ENCODE results near the gene MTHFD1L.

MTHFD1L gene

DNA sequence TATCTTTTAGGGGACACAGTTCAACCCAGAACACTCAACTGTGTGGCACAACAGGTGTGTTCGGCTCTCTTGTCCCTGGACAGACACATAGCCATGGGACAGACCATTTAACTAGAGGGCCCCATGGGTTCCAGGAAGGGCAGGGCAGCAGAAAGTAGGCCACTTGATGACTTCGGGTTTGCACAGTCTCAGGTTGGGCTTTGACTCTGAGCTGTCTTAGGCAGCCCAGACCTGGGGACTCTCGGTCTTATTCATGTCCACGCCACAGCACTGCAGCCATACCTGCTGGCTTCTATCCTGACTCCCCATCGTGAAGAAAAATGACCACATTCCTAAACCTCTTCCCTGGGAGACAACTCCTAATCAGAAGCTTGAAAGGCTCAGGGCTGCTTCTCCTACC lies 228.2 kb downstream of the MTHFD1L start:
- TF ChIP-seq, protein P1, sequence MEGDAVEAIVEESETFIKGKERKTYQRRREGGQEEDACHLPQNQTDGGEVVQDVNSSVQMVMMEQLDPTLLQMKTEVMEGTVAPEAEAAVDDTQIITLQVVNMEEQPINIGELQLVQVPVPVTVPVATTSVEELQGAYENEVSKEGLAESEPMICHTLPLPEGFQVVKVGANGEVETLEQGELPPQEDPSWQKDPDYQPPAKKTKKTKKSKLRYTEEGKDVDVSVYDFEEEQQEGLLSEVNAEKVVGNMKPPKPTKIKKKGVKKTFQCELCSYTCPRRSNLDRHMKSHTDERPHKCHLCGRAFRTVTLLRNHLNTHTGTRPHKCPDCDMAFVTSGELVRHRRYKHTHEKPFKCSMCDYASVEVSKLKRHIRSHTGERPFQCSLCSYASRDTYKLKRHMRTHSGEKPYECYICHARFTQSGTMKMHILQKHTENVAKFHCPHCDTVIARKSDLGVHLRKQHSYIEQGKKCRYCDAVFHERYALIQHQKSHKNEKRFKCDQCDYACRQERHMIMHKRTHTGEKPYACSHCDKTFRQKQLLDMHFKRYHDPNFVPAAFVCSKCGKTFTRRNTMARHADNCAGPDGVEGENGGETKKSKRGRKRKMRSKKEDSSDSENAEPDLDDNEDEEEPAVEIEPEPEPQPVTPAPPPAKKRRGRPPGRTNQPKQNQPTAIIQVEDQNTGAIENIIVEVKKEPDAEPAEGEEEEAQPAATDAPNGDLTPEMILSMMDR (IDR thresholded peaks at IDR 0.05) = no peak
- no peak overlapping the region for H2AFZ ChIP-seq
- H3K27ac ChIP-seq = no peak overlapping the region
- no peaks in the 10 kb centered on the region for H3K4me1 ChIP-seq
- no peaks in the 10 kb centered on the region for H3K79me2 ChIP-seq
- H3K4me2 ChIP-seq (ENCODE audit: low read length) = no peak overlapping the region
- no peak overlapping the region for H3K4me3 ChIP-seq (ENCODE audit: low read depth, low read length)
- H3K9me3 ChIP-seq (ENCODE audit: control insufficient read depth, low read length) = no peaks in the 10 kb centered on the region
- no peak overlapping the region for H3K9ac ChIP-seq
- no peaks in the 10 kb centered on the region for H3K27me3 ChIP-seq (ENCODE audit: control insufficient read depth, insufficient read depth, low read length)
- H3K36me3 ChIP-seq (ENCODE audit: control insufficient read depth, insufficient read depth, low read length) = no peaks in the 10 kb centered on the region

DNA sequence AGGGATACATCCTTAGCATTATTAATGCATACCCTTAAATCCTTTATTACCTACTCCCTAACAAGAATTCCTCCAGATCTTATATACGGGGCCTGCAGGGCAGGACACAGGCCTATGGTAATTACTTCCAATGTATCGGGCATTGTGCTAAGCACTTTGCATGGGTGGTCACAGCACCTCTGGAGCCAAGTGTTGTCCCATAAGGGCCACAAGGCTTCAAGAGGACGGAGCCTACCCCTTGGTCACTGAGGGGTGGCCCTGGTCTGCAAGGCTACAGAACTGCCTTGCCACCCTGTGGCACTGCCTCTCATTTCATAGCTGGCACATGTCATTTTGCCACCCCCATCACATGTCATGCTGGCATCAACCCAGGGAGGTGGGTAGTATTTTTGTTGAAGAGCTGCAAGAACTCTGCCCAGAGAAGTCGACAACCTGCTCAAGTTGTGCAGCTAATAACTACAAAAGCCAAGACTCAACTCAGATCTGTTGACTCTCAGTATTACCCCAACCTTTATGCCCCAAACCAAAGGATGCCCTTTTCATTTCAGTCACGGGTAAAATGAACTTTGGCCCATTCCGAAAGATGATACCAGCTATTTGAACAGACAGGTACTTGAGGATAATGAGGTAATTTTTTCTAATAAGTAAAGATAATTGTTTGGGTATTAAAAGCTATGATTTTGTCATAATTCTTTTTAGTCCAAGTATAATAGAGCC lies 230.2 kb downstream of the MTHFD1L start:
- no peaks in the 10 kb centered on the region for H3K9me3 ChIP-seq (ENCODE audit: control insufficient read depth, low read length)
- no peak overlapping the region for H3K4me2 ChIP-seq (ENCODE audit: low read length)
- no peaks in the 10 kb centered on the region for H3K27me3 ChIP-seq (ENCODE audit: control insufficient read depth, insufficient read depth, low read length)
- H2AFZ ChIP-seq = no peak overlapping the region
- no peaks in the 10 kb centered on the region for H3K79me2 ChIP-seq
- H3K36me3 ChIP-seq (ENCODE audit: control insufficient read depth, insufficient read depth, low read length) = no peaks in the 10 kb centered on the region
- no peak overlapping the region for H3K4me3 ChIP-seq (ENCODE audit: low read depth, low read length)
- TF ChIP-seq, protein P1 (IDR thresholded peaks at IDR 0.05) = no peak
- no peak overlapping the region for H3K9ac ChIP-seq
- no peak overlapping the region for H3K27ac ChIP-seq
- H3K4me1 ChIP-seq = no peaks in the 10 kb centered on the region

DNA sequence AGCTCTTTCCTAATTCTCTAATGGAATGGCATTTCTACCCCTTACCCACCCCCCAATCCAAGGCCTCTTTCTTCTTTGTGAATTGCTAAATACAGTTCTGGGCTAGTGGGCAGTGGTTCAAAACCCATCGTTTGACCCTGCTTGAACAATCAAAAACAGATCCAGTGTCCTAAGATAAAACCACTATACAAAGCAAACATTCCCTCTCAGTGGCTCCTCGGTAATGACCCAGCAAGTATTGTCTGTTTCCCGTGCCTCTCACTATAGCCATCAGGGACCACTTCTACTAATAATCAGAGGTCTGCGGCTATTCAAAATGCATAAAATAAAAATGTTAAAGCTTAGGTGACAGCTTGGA lies 230.7 kb downstream of the MTHFD1L start:
- Histone ChIP-seq H3K27me3 (ENCODE audit: control insufficient read depth, insufficient read depth, low read length) (no peaks in the 10 kb centered on the region), H3K36me3 (ENCODE audit: control insufficient read depth, insufficient read depth, low read length) (no peaks in the 10 kb centered on the region), H3K79me2 (no peaks in the 10 kb centered on the region), H3K4me2 (ENCODE audit: low read length) (no peak overlapping the region), H2AFZ (no peak overlapping the region), H3K9ac (no peak overlapping the region), H3K9me3 (ENCODE audit: control insufficient read depth, low read length) (no peaks in the 10 kb centered on the region), H3K27ac (no peak overlapping the region), H3K4me3 (ENCODE audit: low read depth, low read length) (no peak overlapping the region), H3K4me1 (no peaks in the 10 kb centered on the region)
- TF ChIP-seq, protein P1 (IDR thresholded peaks at IDR 0.05) = no peak

DNA sequence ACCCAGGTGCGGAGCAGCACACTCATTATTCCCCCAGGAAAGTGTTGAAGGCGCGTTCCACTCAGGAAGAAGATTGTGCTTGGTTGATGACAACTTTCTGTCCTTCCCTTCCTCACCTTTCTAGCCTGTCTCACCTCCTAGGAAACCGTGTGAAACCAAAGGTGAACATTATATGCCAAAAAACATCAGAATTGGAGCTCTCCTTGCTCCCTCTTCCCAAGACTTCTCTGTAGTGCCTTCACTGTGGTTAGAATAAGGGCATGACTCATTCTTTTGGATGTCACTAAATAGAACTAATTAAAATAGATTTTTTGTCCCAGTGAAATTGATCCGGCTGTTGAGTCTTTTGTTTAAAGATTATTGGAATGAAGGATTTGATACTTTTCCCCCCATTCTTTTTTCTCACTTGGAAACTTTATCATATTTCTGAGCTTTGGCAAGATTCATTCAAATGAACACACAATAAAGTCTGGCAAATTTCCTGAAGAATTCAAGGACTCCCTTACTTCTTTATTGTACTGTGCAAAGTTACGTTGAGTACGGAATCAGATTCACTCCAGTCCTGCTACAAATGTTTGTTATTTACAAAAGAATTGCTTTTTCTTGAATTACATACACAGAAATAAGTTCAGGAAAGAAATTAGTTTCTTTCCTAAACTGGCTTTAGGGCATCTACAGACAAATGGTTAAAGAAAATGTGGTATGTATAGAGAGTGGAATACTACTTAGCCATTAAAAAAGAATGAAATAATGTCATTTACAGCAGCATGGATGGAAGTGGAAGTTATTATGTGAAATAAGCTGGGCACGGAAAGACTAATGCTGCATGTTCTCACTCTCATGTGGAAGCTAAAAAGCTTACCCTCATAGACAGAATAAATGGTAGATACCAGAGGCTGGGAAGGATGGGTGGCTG lies 231.4 kb downstream of the MTHFD1L start:
- no peaks in the 10 kb centered on the region for H3K79me2 ChIP-seq
- no peaks in the 10 kb centered on the region for H3K36me3 ChIP-seq (ENCODE audit: control insufficient read depth, insufficient read depth, low read length)
- H3K9ac ChIP-seq = no peak overlapping the region
- TF ChIP-seq, protein P1 (IDR thresholded peaks at IDR 0.05) = no peak
- H3K27ac ChIP-seq = no peak overlapping the region
- no peaks in the 10 kb centered on the region for H3K27me3 ChIP-seq (ENCODE audit: control insufficient read depth, insufficient read depth, low read length)
- H3K4me2 ChIP-seq (ENCODE audit: low read length) = no peak overlapping the region
- no peak overlapping the region for H3K4me3 ChIP-seq (ENCODE audit: low read depth, low read length)
- no peak overlapping the region for H2AFZ ChIP-seq
- no peaks in the 10 kb centered on the region for H3K9me3 ChIP-seq (ENCODE audit: control insufficient read depth, low read length)
- no peaks in the 10 kb centered on the region for H3K4me1 ChIP-seq

All from parathyroid adenoma (tissue), 2 donors.